NK-92 (cell line): ENCODE results near the gene PAFAH1B2.

Experiments used
- DNase-seq: peaks from one replicate; lab custom pipeline; 2025; ENCODE audit not compliant: unreplicated experiment; lab: John Stamatoyannopoulos, UW

Gene PAFAH1B2

GRCh38 chr11:117220568-117220967 is 76.5 kb downstream of the PAFAH1B2 start:
- DNase-seq: no peak

- DNase-seq: no peak
Measured at GRCh38 chr11:117220999-117221774, 77.1 kb downstream of the PAFAH1B2 start.

- no peak for DNase-seq
Measured at GRCh38 chr11:117221775-117222517, 77.9 kb downstream of the PAFAH1B2 start.

- no peak for DNase-seq
Measured at GRCh38 chr11:117222991-117223740, 79.1 kb downstream of the PAFAH1B2 start.

GRCh38 chr11:117223741-117224689 is 79.9 kb downstream of the PAFAH1B2 start:
- no peak for DNase-seq

- no peak for DNase-seq
Measured at GRCh38 chr11:117225553-117226170, 81.6 kb downstream of the PAFAH1B2 start.
